ENCODE data around the gene C2CD3. TPM values are rescaled to one million over a fixed set of nuclear protein-coding genes. Genes with fewer than 3 reads are reported as not detected.
"Not testable (repeated sequence)": the region's sequence is repeated elsewhere in the genome, so short reads cannot be mapped to it uniquely, and the experiment has no call there.

The C2CD3 gene
- total RNA-seq, 1 experiment from 2014 or later: 22.6 TPM

- no peak for DNase-seq (ENCODE audit: low read depth)
These were observed 13.6 kb downstream of the C2CD3 start for GRCh38 chr11:74157169-74157568.

GRCh38 chr11:74154620-74155281 lies 16.1 kb downstream of the C2CD3 start:
- DNase-seq (ENCODE audit: low read depth): peak; percentile 50

GRCh38 chr11:74153224-74153623 lies 17.6 kb downstream of the C2CD3 start:
- no peak for DNase-seq (ENCODE audit: low read depth)

- peak; percentile 83 for DNase-seq (ENCODE audit: low read depth)
These were observed 23.4 kb downstream of the C2CD3 start for GRCh38 chr11:74147199-74147929.

- DNase-seq (ENCODE audit: low read depth): no peak
These were observed 26.2 kb downstream of the C2CD3 start for GRCh38 chr11:74144592-74144991.

GRCh38 chr11:74142624-74143023 lies 28.2 kb downstream of the C2CD3 start:
- peak; percentile 80 for DNase-seq (ENCODE audit: low read depth)

GRCh38 chr11:74141908-74142307 lies 28.9 kb downstream of the C2CD3 start:
- no peak for DNase-seq (ENCODE audit: low read depth)

GRCh38 chr11:74141241-74141695 lies 29.5 kb downstream of the C2CD3 start:
- peak; percentile 65 for DNase-seq (ENCODE audit: low read depth)

- not testable (repeated sequence) for DNase-seq (ENCODE audit: low read depth)
These were observed 30.8 kb downstream of the C2CD3 start for GRCh38 chr11:74139919-74140431.

GRCh38 chr11:74139151-74139918 lies 31.5 kb downstream of the C2CD3 start:
- no peak for DNase-seq (ENCODE audit: low read depth)

- DNase-seq (ENCODE audit: low read depth): peak; percentile 99
These were observed 32.2 kb downstream of the C2CD3 start for GRCh38 chr11:74138572-74138971.

GRCh38 chr11:74138021-74138420 lies 32.8 kb downstream of the C2CD3 start:
- peak; percentile 46 for DNase-seq (ENCODE audit: low read depth)

GRCh38 chr11:74135127-74135840 lies 35.5 kb downstream of the C2CD3 start:
- DNase-seq (ENCODE audit: low read depth): peak; percentile 76

- no peak for DNase-seq (ENCODE audit: low read depth)
These were observed 36.1 kb downstream of the C2CD3 start for GRCh38 chr11:74134661-74135060.

GRCh38 chr11:74133436-74133835 lies 37.4 kb downstream of the C2CD3 start:
- DNase-seq (ENCODE audit: low read depth): no peak

GRCh38 chr11:74132833-74133232 lies 38.0 kb downstream of the C2CD3 start:
- DNase-seq (ENCODE audit: low read depth): no peak

- not testable (repeated sequence) for DNase-seq (ENCODE audit: low read depth)
These were observed 41.7 kb downstream of the C2CD3 start for GRCh38 chr11:74129121-74129520.

GRCh38 chr11:74123008-74123448 lies 47.8 kb downstream of the C2CD3 start:
- DNase-seq (ENCODE audit: low read depth): peak; percentile 9

- no peak for DNase-seq (ENCODE audit: low read depth)
These were observed 49.0 kb downstream of the C2CD3 start for GRCh38 chr11:74121804-74122203.

GRCh38 chr11:74120260-74121035 lies 50.4 kb downstream of the C2CD3 start:
- DNase-seq (ENCODE audit: low read depth): not testable (repeated sequence)

GRCh38 chr11:74116719-74117118 lies 54.1 kb downstream of the C2CD3 start:
- no peak for DNase-seq (ENCODE audit: low read depth)
